Neural progenitor cell (in vitro differentiated cells): ENCODE results near the gene PTPRN2. TPM values are rescaled to one million over a fixed set of nuclear protein-coding genes. Genes with fewer than 3 reads are reported as not detected.

Experiments used
- DNase-seq: peaks from one replicate; pipeline ENCODE4 v3.0.0-alpha.2; 2016; ENCODE audit warnings: low spot score
- H2AFZ ChIP-seq: fragments of 200-600 bp; sonication (generic); replicated peaks from 2 replicates; pipeline ENCODE4 v1.6.1; 2016; ENCODE audit warnings: antibody characterized with exemption
- H3F3A ChIP-seq: fragments of 200-600 bp; sonication (generic); 2 replicates; pipeline ENCODE4 v1.6.1; 2016; ENCODE audit warnings: antibody characterized with exemption, low read depth
- H3K27ac ChIP-seq: fragments of 200-600 bp; sonication (generic); 2 replicates; pipeline ENCODE4 v1.5.1; 2016; ENCODE audit warnings: mild to moderate bottlenecking
- H3K27me3 ChIP-seq: fragments of 200-600 bp; sonication (generic); 2 replicates; pipeline ENCODE4 v1.6.1; 2016; ENCODE audit warnings: mild to moderate bottlenecking, moderate library complexity
- H3K36me3 ChIP-seq: fragments of 200-600 bp; sonication (generic); 2 replicates; pipeline ENCODE4 v1.5.1; 2016
- H3K4me1 ChIP-seq: fragments of 200-600 bp; sonication (generic); 2 replicates; pipeline ENCODE4 v1.6.1; 2016; ENCODE audit warnings: mixed run types
- H3K4me2 ChIP-seq: fragments of 200-600 bp; sonication (generic); 2 replicates; pipeline ENCODE4 v1.6.1; 2016
- H3K4me3 ChIP-seq: fragments of 200-600 bp; sonication (generic); 2 replicates; pipeline ENCODE4 v1.5.1; 2016
- H3K79me2 ChIP-seq: fragments of 200-600 bp; sonication (generic); 2 replicates; pipeline ENCODE4 v1.6.1; 2016; ENCODE audit warnings: low read depth
- H3K9ac ChIP-seq: fragments of 200-600 bp; sonication (generic); 2 replicates; pipeline ENCODE4 v1.6.1; 2016
- H3K9me3 ChIP-seq: fragments of 200-600 bp; sonication (generic); 2 replicates; pipeline ENCODE4 v1.5.1; 2016; ENCODE audit warnings: low read depth
- H4K20me1 ChIP-seq: fragments of 200-600 bp; sonication (generic); 2 replicates; pipeline ENCODE4 v1.6.1; 2016; ENCODE audit warnings: low read depth
- H3K27ac Mint-ChIP-seq: 3 replicates; pipeline ENCODE4 v1.8.0; 2021; ENCODE audit warnings: mixed read lengths
- H3K27me3 Mint-ChIP-seq: 2 replicates; pipeline ENCODE4 v1.8.0; 2022; ENCODE audit warnings: low read depth, mild to moderate bottlenecking, inconsistent platforms, moderate library complexity, mixed read lengths; ENCODE audit not compliant: insufficient read depth
- H3K36me3 Mint-ChIP-seq: 3 replicates; pipeline ENCODE4 v1.8.0; 2021; ENCODE audit warnings: mixed read lengths
- H3K4me1 Mint-ChIP-seq: 3 replicates; pipeline ENCODE4 v1.8.0; 2021; ENCODE audit warnings: mixed read lengths
- H3K4me3 Mint-ChIP-seq: 3 replicates; pipeline ENCODE4 v1.8.0; 2021; ENCODE audit warnings: mild to moderate bottlenecking, moderate library complexity, mixed read lengths
- H3K9me3 Mint-ChIP-seq: 3 replicates; pipeline ENCODE4 v1.8.0; 2020; ENCODE audit warnings: mixed read lengths
- EZH2 ChIP-seq: fragments of 200-600 bp; sonication (generic); IDR thresholded peaks from 2 replicates; pipeline ENCODE4 v1.6.1; 2017; ENCODE audit warnings: antibody characterized with exemption, mild to moderate bottlenecking, moderate library complexity
- EZH2phosphoT487 ChIP-seq: fragments of 200-600 bp; sonication (generic); IDR thresholded peaks from 2 replicates; pipeline ENCODE4 v1.6.1; 2017; ENCODE audit warnings: antibody characterized with exemption
- total RNA-seq: library from RNA; depleted of rRNA; stranded (reverse); fragments of >200 nt; gene quantifications from 2 replicates; pipeline ENCODE4 v1.2.3, GENCODE V29; 2015; ENCODE audit warnings: low replicate concordance
- TF ChIP-seq, protein P1 (sequence below): fragments of 200-600 bp; sonication (generic); IDR thresholded peaks from 2 replicates; pipeline ENCODE4 v1.5.1; 2017; ENCODE audit warnings: antibody characterized with exemption, mild to moderate bottlenecking

The PTPRN2 gene
- total RNA-seq, 1 donor from 2014 or later, result 3.0 TPM

DNA sequence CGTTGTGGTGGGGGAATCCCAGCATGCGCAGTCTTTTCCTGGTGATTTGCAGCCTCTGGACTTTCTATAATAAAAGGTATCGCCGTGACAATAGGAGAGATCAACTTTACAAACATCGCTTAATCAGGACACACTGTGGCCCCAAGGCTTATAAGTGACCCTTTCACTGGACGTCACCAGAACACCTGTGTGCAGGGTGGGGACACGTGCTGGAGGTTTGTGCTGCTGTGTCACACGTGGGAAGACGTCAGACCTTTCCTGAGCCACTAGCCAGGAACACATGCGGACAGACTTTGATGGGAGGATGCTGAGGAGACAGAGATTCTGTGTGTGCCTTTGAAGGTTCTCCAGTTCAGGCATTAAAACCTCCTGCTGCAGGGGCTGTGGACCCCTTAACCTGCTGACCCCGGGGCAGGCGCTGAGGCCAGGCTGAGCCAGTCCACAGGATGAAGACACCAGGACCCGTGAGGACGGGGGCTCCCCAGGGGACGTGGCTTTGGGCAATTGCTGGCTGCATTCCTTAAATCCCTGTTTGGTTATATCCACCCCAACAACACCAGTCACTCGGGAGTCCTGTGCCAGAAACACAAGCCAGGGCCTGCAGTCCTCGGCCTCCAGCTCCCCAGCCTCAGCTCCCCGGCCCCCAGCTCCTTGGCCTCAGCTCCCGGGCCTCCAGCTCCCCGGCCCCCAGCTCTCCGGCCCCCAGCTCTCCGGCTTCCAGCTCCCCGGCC is 183.4 kb downstream of the PTPRN2 start:
- H3K79me2 ChIP-seq, result no peaks in the 10 kb centered on the region
- H2AFZ ChIP-seq, result no peak overlapping the region
- H3K9ac ChIP-seq, result no peak overlapping the region
- no peak overlapping the region for H3K4me2 ChIP-seq
- H4K20me1 ChIP-seq, result no peaks in the 10 kb centered on the region
- no peak for TF ChIP-seq EZH2
- TF ChIP-seq, protein P1, sequence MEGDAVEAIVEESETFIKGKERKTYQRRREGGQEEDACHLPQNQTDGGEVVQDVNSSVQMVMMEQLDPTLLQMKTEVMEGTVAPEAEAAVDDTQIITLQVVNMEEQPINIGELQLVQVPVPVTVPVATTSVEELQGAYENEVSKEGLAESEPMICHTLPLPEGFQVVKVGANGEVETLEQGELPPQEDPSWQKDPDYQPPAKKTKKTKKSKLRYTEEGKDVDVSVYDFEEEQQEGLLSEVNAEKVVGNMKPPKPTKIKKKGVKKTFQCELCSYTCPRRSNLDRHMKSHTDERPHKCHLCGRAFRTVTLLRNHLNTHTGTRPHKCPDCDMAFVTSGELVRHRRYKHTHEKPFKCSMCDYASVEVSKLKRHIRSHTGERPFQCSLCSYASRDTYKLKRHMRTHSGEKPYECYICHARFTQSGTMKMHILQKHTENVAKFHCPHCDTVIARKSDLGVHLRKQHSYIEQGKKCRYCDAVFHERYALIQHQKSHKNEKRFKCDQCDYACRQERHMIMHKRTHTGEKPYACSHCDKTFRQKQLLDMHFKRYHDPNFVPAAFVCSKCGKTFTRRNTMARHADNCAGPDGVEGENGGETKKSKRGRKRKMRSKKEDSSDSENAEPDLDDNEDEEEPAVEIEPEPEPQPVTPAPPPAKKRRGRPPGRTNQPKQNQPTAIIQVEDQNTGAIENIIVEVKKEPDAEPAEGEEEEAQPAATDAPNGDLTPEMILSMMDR, result no peak
- no peak for TF ChIP-seq EZH2phosphoT487
- H3K27ac ChIP-seq, result no peak overlapping the region
- H3K4me3 ChIP-seq, result no peak overlapping the region
- H3K27me3 ChIP-seq, result no peaks in the 10 kb centered on the region
- H3K9me3 ChIP-seq, result no peaks in the 10 kb centered on the region
- no peaks in the 10 kb centered on the region for H3K36me3 ChIP-seq
- DNase-seq, result no peak
- H3K36me3 Mint-ChIP-seq, result no peaks in the 10 kb centered on the region
- no peaks in the 10 kb centered on the region for H3F3A ChIP-seq
- H3K27me3 Mint-ChIP-seq, result peaks cover 9% of the 10 kb centered on the region
- no peak overlapping the region for H3K27ac Mint-ChIP-seq
- no peaks in the 10 kb centered on the region for H3K9me3 Mint-ChIP-seq
- no peak overlapping the region for H3K4me3 Mint-ChIP-seq
- peaks cover 10% of the 10 kb centered on the region for H3K4me1 Mint-ChIP-seq
- no peaks in the 10 kb centered on the region for H3K4me1 ChIP-seq

DNA sequence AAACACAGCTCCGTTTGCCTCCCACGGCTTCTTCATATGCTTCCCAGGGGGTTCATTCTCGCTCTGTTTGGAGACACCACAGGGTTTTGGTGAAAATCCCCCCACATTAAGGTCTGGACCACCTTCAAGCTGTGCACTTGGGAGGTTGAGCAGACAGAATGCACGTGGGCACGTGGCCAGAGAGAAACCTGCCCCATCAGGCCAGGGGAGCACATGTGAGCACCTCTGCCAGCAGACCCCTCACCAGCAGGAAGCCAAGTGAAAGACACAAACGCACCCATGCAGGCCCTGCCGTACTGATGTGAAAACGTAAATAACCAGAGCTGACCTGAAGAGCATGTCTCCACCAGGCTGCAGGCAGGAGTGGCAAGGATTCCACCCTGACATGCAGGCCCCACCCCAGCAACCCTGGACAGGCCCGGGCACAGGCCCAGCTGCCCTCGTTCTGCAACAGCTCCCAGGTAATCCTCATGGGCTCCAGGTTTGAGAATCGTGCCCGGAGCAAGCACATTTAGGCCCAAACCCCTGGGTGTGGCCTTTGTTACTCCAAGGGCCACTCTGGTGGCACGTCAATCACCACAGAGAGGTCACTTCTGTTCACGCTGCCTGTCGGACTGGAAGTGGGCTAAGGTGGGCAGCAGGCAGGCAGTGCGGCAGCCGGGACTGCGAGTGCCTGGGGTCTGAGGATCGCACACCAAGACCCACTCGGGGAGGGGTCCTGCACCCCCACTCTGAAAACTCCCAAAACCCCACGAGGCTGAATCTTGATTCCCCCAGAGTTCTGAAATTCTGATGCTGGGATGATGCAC is 184.4 kb downstream of the PTPRN2 start:
- DNase-seq, result no peak
- H3K36me3 ChIP-seq, result no peaks in the 10 kb centered on the region
- H3K79me2 ChIP-seq, result no peaks in the 10 kb centered on the region
- no peak overlapping the region for H3K27ac Mint-ChIP-seq
- no peak overlapping the region for H3K27ac ChIP-seq
- peaks cover 7% of the 10 kb centered on the region for H3K9me3 Mint-ChIP-seq
- H4K20me1 ChIP-seq, result no peaks in the 10 kb centered on the region
- H3K9me3 ChIP-seq, result no peaks in the 10 kb centered on the region
- TF ChIP-seq EZH2phosphoT487, result no peak
- no peak overlapping the region for H3K4me2 ChIP-seq
- no peak overlapping the region for H3K4me3 ChIP-seq
- no peaks in the 10 kb centered on the region for H3K36me3 Mint-ChIP-seq
- peaks cover 10% of the 10 kb centered on the region for H3K4me1 Mint-ChIP-seq
- H2AFZ ChIP-seq, result no peak overlapping the region
- no peaks in the 10 kb centered on the region for H3K27me3 ChIP-seq
- H3K27me3 Mint-ChIP-seq, result peaks cover 9% of the 10 kb centered on the region
- H3K4me3 Mint-ChIP-seq, result no peak overlapping the region
- no peaks in the 10 kb centered on the region for H3F3A ChIP-seq
- no peaks in the 10 kb centered on the region for H3K4me1 ChIP-seq
- no peak overlapping the region for H3K9ac ChIP-seq

DNA sequence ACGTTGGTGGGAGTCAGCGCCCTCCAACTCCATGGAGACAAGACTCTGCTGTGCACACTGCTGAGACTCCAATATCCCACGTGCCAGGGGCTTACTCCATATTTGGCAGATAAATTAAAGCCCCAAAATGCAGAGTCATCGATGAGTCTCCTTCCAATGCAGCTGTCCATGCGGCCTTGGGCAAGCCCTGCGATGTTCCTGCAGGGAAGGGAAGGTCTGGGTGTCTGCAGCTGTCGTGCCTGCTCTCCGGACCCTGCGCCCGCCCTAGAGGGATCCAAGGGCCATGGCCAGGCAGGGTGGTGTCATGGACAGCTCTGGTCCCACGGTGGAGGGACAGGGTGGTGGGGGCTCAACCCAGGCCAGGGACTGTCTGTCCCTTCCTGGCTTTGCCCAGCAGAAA is 185.2 kb downstream of the PTPRN2 start:
- DNase-seq, result no peak
- Mint-ChIP-seq H3K27me3 (peaks cover 9% of the 10 kb centered on the region), H3K36me3 (no peaks in the 10 kb centered on the region), H3K9me3 (peaks cover 7% of the 10 kb centered on the region), H3K4me1 (peaks cover 10% of the 10 kb centered on the region), H3K27ac (peak overlapping the region; percentile 69), H3K4me3 (no peak overlapping the region)
- H3K9me3 ChIP-seq, result no peaks in the 10 kb centered on the region
- no peak overlapping the region for H3K27ac ChIP-seq
- H4K20me1 ChIP-seq, result no peaks in the 10 kb centered on the region
- no peaks in the 10 kb centered on the region for H3K36me3 ChIP-seq
- no peaks in the 10 kb centered on the region for H3K79me2 ChIP-seq
- H3K4me2 ChIP-seq, result no peak overlapping the region
- H3F3A ChIP-seq, result no peaks in the 10 kb centered on the region
- no peaks in the 10 kb centered on the region for H3K27me3 ChIP-seq
- H3K4me1 ChIP-seq, result no peaks in the 10 kb centered on the region
- no peak overlapping the region for H3K4me3 ChIP-seq
- TF ChIP-seq EZH2 (no peak), EZH2phosphoT487 (no peak)
- TF ChIP-seq, protein P1, result no peak
- H2AFZ ChIP-seq, result no peak overlapping the region
- H3K9ac ChIP-seq, result no peak overlapping the region

DNA sequence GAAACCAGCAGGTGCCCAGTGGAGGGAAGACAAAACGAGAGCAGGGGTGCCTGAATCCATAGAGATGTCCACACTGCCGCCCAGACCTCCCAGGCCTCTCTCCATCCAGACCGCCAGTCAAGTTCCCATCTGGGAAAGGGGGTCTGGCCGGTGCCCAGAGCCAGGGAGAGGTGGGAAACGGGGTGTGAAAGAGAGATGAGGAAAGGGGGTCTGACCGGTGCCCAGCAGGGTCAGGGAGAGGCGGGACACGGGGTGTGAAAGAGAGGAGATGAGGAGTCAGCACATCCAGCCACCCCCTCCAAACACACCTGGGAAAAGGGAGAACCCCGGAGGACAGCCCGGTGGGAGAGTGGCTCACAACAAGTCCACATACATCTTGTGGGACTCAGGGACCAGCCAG is 185.8 kb downstream of the PTPRN2 start:
- H3K9me3 Mint-ChIP-seq, result peaks cover 7% of the 10 kb centered on the region
- H3K79me2 ChIP-seq, result no peaks in the 10 kb centered on the region
- no peak overlapping the region for H3K4me2 ChIP-seq
- H3K36me3 Mint-ChIP-seq, result no peaks in the 10 kb centered on the region
- H3K27me3 Mint-ChIP-seq, result peaks cover 9% of the 10 kb centered on the region
- H3K9ac ChIP-seq, result no peak overlapping the region
- H4K20me1 ChIP-seq, result no peaks in the 10 kb centered on the region
- H3K36me3 ChIP-seq, result no peaks in the 10 kb centered on the region
- H3F3A ChIP-seq, result no peaks in the 10 kb centered on the region
- no peaks in the 10 kb centered on the region for H3K27me3 ChIP-seq
- no peak overlapping the region for H2AFZ ChIP-seq
- H3K4me1 ChIP-seq, result no peaks in the 10 kb centered on the region
- no peak for TF ChIP-seq EZH2phosphoT487
- no peak for TF ChIP-seq EZH2
- TF ChIP-seq, protein P1, result no peak
- H3K4me3 Mint-ChIP-seq, result no peak overlapping the region
- H3K27ac ChIP-seq, result no peak overlapping the region
- H3K4me1 Mint-ChIP-seq, result peaks cover 13% of the 10 kb centered on the region
- H3K9me3 ChIP-seq, result no peaks in the 10 kb centered on the region
- no peak overlapping the region for H3K27ac Mint-ChIP-seq
- no peak for DNase-seq
- H3K4me3 ChIP-seq, result no peak overlapping the region
